Activated CD8-positive, alpha-beta memory T cell treated with anti-CD3 and anti-CD28 coated beads for 4 hours (primary cell): ENCODE data around the gene EDEM2.
"Not testable (repeated sequence)": the region's sequence is repeated elsewhere in the genome, so short reads cannot be mapped to it uniquely, and the experiment has no call there.

Experiments
- DNase-seq, 2 donors: peaks; one replicate each; pipeline ENCODE4 v3.0.0-alpha.2; 2020; ENCODE audit warnings: low read depth in 2 of 2

Gene EDEM2

GRCh38 chr20:35171438-35171752 lies 24.3 kb upstream of the EDEM2 start:
- no peak for DNase-seq

GRCh38 chr20:35168701-35169409 lies 21.7 kb upstream of the EDEM2 start:
- not testable (repeated sequence) for DNase-seq

- DNase-seq, result no peak
Observed at GRCh38 chr20:35167787-35168186, 20.7 kb upstream of the EDEM2 start.

- no peak for DNase-seq
Observed at GRCh38 chr20:35166242-35166830, 19.2 kb upstream of the EDEM2 start.

GRCh38 chr20:35165221-35166185 lies 18.4 kb upstream of the EDEM2 start:
- no peak for DNase-seq

GRCh38 chr20:35164531-35164930 lies 17.4 kb upstream of the EDEM2 start:
- not testable (repeated sequence) for DNase-seq

- DNase-seq, result not testable (repeated sequence)
Observed at GRCh38 chr20:35160341-35160740, 13.2 kb upstream of the EDEM2 start.

GRCh38 chr20:35156978-35157377 lies 9.8 kb upstream of the EDEM2 start:
- DNase-seq, result no peak

- no peak for DNase-seq
Observed at GRCh38 chr20:35155936-35156335, 8.8 kb upstream of the EDEM2 start.

- no peak for DNase-seq
Observed at GRCh38 chr20:35151736-35152135, 4.6 kb upstream of the EDEM2 start.

- no peak for DNase-seq
Observed at GRCh38 chr20:35150846-35151579, 3.9 kb upstream of the EDEM2 start.

GRCh38 chr20:35147575-35148071 lies 487 bp upstream of the EDEM2 start:
- not testable (repeated sequence) for DNase-seq

GRCh38 chr20:35146299-35146919 lies 727 bp downstream of the EDEM2 start:
- no peak for DNase-seq

GRCh38 chr20:35145141-35145564 lies 2.0 kb downstream of the EDEM2 start:
- DNase-seq, result no peak

GRCh38 chr20:35144694-35145093 lies 2.4 kb downstream of the EDEM2 start:
- no peak for DNase-seq

GRCh38 chr20:35135867-35136586 lies 11.1 kb downstream of the EDEM2 start:
- no peak for DNase-seq

GRCh38 chr20:35134880-35135279 lies 12.3 kb downstream of the EDEM2 start:
- DNase-seq, result no peak

- no peak for DNase-seq
Observed at GRCh38 chr20:35134472-35134871, 12.7 kb downstream of the EDEM2 start.

GRCh38 chr20:35133735-35134134 lies 13.4 kb downstream of the EDEM2 start:
- DNase-seq, result no peak

- DNase-seq, result no peak
Observed at GRCh38 chr20:35133031-35133430, 14.1 kb downstream of the EDEM2 start.

- DNase-seq, result no peak
Observed at GRCh38 chr20:35131934-35132333, 15.2 kb downstream of the EDEM2 start.
